COR-L47 (cell line): Measurements from ENCODE around the gene ABHD12B.
"Not testable (repeated sequence)": the region's sequence is repeated elsewhere in the genome, so short reads cannot be mapped to it uniquely, and the experiment has no call there.

Experiments used
- DNase-seq: peaks from one replicate; lab custom pipeline; 2025; lab: John Stamatoyannopoulos, UW

Gene ABHD12B

DNA sequence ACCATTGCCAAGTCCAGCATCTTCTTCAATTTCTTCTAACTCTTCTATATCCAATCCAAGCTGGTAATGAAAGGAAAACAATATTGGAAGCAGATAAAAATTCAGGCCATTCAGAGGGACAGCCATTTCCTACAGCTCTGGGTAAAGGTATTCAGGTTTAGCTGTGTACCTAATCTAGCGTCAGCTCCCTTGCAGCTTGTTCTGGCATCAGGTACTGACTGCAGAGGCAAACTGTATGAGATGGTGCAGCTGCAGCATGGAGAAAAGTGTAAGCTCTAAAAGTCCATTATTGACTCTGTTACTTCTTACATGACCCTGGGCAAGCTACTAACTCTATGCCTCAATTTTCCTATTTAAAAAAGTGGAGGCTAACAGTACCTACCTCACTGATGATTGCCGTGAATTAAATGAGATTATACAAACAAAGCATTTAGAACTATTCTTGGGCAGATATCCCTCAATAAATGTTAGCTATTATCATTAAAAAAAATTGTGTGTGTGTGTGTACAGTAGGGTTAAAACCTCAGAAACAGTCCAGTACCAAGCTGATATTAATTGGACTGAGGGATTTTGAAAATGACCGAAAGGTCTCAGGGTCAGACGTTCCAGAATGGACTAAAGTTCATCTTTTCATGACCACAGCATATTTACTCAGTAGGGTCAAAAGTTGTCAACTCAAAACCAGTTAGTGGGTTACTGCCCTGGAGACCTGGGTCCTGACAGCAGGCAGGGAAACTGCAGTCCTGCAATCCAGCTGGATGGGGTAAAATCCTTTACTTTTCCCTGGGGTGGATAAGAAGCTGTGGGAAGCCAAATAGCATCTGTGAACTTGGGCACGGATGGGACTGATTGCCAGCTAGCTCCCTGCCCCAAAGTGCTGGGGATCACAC lies 63.5 kb downstream of the ABHD12B start:
- DNase-seq = no peak

DNA sequence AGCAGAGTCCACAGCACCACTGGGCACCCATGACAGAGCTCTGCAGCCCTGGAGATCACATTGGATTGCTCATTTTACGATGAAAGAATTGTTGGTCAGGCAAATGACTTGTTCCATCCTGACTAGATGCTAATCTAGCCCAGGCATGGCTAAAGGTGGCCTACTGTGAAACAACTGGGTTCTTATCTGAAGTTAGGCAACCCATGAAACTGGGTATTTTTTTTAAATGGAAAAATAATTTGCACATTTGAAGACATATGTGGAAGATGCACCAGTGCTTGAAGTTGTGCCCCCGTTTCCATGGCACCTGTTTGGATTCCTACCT lies 64.1 kb downstream of the ABHD12B start:
- no peak for DNase-seq

GRCh38 chr14:50936882-50937281 lies 65.0 kb downstream of the ABHD12B start:
- DNase-seq = no peak

- no peak for DNase-seq
Measured at GRCh38 chr14:50937325-50937724, 65.5 kb downstream of the ABHD12B start.

- DNase-seq = no peak
Measured at GRCh38 chr14:50937800-50938199, 65.9 kb downstream of the ABHD12B start.

DNA sequence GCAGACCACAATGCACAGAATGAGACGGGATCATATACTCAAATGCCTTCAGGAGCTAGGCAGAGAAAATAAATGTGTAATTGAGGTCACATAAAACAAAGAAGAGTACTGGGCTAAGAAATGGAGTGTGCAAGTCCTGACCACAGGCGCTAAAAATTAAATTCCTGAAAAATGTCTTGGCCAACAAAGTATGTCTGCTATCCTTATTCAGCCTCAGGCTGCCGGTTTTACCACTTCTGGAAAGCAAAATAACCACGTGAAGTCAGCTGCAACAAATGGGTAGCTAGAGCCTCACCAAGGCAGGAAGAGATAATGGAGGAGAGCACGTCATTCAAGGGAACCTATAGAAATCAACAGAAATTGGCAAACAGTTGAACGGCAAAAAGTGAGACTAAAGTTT lies 69.3 kb downstream of the ABHD12B start:
- DNase-seq = no peak

- not testable (repeated sequence) for DNase-seq
Measured at GRCh38 chr14:50941638-50942037, 69.8 kb downstream of the ABHD12B start.

DNA sequence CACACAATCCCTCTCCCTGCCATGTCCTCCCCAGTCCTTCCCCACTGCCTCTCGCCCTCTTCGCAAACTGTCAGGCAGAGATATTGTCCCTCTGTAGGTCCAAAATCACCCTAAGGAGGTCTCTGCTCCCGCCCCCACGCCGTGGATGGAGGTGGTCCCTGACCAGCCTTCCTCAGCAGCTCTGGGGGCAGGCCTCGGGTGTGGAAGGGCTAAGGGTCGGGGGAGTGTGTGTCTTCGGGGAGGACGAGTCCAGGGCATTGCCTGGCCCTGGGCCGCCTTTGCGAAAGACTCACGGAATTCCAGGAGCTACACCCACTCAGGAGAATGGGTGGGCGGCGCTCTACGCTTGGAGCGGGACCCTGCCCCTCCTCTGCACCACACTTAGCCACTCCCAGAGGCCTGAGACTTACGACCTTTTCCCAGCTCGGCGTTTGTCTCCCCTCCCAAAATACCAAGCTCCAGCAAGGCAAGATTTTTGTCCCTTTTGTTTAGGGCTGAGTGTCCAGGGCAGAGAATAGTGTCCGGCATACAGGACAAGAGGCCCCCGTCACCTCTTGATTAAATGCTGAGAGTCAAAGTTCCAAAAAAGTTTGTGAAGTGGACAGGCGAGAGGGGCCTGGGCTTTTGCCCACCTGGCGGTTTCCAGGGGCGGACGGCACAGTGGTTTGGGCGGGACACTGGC lies 71.5 kb downstream of the ABHD12B start:
- no peak for DNase-seq

DNA sequence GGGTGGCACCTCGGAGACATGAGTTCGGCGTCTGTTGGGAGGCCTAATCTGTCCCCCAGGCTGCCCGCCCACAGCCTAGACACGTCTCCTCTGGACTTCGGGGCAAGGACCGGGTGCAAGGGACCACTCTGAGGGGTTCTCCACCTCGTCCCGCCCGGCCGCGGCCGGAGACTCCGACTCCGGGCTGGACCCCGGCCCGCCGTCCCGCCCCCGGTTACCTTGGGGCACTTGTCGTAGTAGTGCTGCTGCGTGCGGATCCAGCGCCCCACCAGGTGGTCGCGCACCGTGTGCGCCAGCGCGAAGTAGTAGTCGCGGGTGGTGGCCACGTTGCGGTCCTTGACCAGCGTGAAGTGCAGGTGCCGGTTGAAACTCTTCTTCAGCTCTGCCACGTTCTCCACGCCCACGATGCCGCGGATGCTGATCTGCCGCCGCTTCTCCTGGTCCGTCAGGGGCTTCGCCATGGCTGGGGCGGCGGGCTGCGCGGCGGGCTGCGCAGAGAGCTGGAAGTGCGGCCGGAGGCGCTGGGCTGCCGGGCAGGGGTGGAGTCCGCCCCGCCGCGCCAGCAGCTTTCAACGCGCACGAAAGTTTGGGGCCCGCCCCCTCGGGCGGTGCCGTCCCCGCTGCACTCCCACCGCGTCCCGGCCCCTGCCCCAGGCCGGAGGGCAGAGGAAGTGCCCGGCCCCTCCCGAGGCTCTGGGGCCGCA lies 72.2 kb downstream of the ABHD12B start, which contains the start of gene PYGL:
PYGL (minus strand) TSS at position 541 of the 704 bp plus-strand sequence; CDS start at position 461, 80 bp downstream.
- peak; percentile 23 for DNase-seq

DNA sequence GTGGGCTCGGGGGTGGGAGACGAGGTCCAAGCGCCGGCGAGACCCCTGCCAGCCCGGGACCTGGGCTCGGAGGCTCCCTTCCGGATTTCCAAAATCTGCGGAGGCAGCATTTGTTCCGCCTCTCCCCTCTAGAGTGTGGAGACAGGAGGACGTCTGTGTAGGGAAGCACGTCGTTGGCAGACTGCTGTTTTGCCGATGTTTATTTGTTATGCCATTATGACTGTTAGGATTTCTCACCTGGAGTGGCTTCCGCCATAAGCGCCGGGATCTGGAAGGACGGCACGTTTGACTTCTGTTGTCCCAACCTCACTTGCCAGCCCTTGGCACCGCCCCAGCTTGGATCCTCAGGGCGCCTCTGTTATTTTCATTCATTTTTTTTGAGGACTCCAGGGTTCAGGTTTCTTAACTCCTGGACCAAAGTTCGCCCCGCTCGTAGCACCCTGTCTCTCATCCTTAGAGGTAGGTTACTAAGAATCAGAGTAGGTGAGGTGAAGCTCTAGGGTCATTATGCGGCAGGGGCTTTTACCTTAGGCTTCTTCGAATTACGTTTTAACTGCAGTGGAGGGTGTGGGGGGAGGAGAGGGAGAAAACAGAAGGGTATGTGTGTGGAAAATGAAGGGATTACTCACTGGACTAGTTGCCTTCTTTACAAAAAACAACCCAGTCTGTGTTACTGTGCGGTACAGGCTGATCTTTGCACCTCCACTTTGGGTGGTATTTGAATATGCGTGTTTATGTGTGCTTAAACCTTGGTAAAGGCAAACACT lies 73.0 kb downstream of the ABHD12B start:
- peak; percentile 53 for DNase-seq

DNA sequence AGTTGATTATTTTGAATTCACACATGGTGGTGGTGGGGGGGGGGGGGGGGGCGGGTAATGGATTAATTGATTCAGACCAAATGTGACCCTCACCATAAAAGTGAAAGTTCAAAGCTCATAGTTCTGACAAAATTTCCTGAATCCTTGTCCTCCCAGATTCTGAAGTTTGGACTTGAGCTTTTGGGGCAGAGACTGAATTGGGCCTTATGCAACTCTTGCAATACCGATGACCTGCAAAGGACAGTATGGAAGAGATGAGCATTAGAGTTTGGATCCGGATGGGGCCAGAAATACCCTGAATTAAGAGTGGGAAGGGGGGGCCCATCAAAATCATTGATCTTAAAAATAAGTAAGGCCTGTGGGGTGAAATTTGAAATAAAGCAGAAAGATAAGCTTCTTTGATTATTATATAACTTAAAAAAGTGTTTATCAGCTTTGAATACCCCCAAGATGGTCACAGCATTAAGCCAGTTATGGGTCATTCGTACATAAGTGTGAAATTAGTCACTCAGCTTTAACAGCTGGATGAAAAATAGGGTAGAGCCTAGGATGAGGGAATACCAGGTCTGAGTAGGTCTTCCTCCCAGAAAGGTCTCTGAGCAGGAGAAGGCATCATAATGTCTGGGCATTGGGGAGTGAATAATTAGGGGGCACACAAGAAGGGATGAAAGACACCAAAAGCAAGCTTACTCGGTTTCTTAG lies 74.5 kb downstream of the ABHD12B start:
- no peak for DNase-seq

GRCh38 chr14:50947446-50947845 lies 75.6 kb downstream of the ABHD12B start:
- no peak for DNase-seq

DNA sequence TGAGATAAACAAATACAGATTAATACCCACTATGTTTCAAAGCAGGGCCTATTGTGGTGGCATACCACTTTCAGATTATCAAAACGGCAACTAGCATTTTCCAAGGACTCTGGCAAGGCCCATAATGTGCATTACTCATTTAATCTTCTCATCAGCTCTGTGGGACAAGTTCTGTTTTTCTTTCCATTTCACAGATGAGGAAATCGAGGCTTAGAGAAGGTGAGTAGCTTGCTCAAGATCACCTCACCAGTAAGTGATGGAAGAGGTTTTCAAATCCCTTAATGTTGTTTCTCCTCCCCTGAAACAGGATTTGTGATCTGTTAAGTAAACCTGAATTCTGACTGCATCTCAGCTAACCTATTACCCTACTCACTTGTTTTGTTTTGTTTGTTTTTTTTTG lies 76.4 kb downstream of the ABHD12B start:
- DNase-seq = no peak

DNA sequence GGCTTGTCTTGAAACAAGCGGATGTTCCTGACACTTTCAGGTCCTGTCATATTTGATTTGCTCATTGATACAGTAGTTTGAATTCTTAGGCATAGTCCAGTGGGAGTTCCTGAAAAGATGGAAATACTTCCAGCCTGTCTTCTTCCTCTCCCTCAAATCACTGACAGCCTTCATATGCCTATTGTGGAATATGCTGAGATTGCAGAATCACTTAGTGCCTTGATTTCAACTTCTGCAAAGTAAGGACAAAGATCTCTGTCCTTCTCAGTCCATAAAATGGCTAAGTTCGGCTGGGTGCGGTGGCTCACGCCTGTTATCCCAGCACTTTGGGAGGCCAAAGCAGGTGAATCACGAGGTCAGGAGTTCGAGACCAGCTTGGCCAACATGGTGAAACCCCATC lies 79.2 kb downstream of the ABHD12B start:
- no peak for DNase-seq

- no peak for DNase-seq
Measured at GRCh38 chr14:50953502-50953901, 81.6 kb downstream of the ABHD12B start.
